ENCODE results near the gene LCN12.
"Not testable (repeated sequence)": the region's sequence is repeated elsewhere in the genome, so short reads cannot be mapped to it uniquely, and the experiment has no call there.

The LCN12 gene

DNA sequence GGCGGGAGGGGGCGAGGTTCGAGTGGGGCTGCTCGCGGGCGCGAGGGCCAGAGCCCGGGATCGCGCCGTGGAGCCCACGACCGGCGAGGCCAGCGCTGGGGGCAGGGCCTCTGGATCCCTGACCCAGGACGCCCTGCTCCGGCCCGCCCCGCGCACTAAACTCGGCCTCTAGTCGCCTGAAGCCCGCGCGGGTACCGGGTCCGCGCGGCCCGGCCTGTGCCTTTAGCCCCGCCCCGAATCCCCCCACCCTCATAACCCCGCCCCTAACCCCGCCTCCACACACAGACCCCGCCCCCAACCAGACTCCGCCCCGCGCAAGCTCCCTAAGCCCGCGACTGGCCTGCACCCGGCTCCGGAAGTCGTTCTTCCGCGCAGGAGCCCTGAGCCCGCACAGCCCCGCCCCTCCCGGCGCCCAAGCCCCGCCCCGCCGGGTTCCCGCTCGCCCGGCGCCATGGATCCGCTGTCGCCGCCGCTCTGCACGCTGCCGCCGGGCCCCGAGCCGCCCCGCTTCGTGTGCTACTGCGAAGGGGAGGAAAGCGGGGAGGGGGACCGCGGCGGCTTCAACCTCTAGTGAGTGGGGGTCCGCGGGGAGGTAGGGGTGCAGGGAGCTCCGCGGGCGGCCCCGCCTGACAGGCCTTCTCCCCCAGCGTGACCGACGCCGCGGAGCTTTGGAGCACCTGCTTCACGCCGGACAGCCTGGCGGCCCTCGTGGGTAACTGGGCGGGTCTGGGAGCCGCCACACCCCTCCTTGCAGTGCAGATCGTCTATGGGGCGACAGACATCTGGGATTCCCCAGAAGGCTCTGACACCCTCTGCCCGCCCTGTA is 40.1 kb downstream of the LCN12 start, which contains the start of gene PAXX:
TSS of gene PAXX (plus strand) at position 430 of the 826 bp plus-strand sequence. CDS start at position 452, 22 bp downstream.
- peak; percentile 90 for DNase-seq

DNA sequence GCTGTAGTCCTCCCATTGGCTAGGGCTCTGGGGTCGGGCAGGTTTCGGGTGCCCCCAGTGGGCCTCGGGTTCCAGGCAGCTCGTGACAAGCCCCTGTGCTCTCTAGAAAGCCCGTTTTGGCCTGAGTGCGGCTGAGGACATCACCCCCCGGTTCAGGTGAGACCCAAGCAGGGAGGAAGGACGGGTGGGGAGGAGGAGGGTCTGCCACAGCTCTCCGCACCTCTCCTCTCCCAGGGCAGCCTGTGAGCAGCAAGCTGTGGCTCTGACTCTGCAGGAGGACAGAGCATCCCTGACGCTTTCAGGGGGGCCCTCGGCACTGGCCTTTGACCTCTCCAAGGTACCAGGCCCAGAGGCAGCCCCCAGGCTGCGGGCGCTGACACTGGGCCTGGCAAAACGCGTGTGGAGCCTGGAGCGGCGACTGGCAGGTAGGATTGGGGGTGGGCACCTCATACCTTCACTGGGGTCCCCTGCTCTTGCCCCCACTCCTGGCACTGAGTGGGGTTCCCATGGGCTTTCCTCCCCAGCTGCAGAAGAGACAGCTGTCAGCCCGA is 40.8 kb downstream of the LCN12 start:
- DNase-seq, result no peak

DNA sequence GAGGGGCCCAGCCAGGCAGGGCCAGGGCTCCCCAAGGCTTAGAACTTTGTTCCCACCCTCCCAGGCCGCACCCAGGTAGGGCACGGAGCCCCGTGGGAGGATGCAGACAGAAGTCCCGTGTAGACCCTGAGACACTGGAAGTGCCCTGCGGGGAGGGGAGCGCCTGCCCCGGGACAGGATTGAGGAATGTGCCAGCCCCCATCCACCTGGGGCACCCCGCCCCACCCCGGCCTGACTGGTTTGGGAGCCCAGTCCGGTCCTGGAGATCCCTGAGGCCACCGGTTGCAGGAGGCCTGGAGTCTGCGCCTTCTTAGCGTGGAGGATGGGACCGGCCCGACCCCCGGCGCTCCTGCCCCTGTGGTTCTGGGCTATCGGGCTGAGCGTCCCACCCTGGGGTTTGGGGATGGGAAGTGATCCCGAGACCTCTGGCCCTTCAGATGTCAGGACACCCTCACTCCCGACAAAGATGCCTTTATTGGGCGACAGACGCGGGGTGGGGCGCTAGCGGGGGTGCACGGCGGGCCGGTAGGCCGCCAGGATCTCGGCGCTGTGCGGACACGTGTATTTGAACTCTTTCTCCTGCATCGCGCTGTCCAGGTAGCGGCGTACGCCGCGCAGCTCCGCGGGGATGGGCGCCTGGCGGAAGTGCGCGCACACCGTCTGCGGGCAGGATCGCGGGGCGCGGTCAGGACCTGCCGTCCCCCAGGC is 42.3 kb downstream of the LCN12 start:
- no peak for DNase-seq

DNA sequence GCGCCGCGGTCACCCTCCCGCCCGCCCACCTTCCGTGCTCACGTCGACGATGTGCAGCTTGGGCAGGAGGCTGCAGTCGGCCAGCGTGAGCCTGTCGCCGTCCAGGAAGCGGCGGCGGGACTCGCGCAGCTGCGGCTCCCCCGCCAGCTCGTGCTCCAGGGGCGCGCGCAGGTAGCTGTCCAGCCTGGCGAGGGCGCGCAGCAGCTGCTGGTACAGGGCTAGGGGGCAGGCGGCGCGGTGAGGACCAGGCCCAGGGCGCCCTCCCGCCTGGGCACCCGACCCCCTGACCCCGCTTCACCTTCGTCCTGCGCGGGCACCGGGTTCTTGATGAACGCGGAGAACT is 42.8 kb downstream of the LCN12 start:
- no peak for DNase-seq

DNA sequence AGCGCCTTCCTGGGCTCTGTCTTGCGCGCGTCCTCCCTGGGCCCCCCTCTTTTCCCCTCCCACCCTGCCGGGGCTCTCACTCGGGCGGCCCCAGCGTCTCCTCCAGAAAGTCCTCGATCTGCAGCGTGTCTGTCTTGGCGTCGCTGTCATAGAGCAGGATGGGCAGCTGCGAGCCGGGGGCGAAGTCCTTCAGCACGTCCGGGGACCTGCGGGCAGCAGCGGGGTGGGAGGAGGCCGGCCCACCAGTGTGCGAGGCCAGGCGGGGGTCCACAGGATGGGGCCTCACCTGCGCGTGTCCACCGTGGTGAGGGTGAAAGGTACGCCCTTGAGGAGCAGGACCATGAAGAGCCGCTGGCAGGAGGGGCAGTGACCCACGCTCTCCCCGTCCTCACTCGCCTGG is 43.3 kb downstream of the LCN12 start:
- DNase-seq, result no peak

DNA sequence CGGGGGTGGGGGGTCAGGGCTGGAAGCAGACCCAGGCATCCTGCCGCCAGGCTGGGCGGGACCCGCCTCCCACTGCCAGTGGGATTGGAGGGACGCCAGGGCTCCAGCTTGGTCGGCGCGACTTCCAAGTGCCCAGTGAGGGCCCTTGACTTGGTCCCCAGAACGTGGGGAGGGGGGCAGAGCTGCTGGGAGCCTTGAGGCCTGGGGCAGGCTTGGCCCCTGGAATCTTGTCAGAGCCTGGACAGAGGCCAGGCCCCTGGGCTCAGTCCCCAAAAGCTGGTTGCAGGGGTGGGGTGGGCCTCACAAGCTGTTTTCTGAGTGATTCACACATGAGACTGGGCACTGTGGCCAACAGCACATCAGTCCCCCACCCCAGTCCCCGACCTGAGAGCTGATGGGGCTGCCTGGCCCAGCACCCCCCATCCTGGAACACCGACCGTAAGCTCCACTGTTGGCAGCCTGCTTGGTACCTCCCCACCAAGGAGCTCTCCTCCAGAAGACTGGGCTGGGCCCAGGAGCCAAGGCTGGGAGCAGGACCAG is 43.8 kb downstream of the LCN12 start:
- no peak for DNase-seq

DNA sequence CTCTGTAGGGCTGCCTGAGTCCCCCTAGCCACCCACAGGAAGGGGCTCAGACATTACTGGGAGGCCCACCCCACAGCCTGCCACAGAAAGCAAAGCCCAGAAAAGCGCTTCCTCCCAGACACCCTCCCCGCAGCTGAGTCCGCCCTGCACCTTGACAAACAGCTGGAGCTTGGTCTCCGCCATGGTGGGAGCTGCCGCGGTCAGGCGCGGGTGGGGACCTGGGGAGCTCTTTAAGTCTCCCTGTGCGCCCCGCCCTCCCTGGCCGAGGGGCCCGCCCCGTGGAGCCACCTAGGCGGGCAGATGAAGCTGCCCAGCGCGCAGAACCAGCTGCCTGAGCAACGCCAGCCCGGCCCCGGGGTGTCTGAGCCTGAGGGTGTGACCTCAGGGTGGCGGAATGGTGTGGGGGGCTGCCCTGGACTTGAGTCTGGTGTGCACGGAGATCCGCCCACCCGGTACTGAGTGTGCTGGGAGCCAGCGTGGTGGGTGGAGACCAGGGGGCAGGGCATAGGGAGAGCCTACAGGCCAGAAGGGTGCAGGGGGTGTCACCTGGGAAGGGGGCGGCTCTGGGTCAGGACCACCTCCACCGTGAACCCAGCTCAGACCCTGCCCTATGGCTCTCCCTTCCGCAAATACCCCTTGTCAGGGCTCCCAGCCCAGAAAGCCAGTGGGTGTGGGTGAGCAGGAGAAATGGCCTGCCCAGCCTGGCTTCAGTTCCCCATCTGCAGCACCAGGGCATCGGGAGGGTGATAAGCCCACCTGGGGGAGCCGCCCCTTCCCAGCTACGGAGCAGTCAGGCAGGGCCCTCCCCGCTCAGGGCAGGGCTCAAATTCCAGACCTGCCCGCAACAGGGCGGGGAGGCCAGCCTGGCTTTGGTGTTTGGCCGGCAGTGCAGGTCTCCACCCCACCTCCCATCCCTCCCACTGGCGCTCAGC is 44.6 kb downstream of the LCN12 start, which contains the start of gene CLIC3:
TSS of gene CLIC3 (minus strand) at position 208 of the 932 bp plus-strand sequence. CDS start at position 183, 25 bp downstream.
- no peak for DNase-seq

DNA sequence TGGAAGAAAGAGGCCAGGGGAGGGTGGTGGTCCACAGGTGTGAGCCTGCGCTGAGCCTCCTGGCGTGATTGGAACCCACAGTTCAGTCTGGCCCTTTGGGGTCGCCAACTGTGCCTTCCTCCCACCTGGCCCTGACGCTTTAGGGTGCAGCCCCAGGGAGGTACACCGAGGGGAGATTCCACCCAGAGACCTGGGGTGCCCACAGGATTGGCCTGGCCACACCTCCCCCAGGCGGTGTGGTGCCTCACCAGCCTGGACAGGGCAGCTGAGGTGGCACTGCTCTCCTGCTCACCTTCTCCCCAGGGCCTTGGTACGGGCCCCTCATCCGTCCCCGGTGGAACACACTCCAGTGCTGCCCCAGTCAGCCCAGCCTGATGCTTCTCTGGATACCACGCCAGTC is 45.3 kb downstream of the LCN12 start:
- DNase-seq, result no peak

DNA sequence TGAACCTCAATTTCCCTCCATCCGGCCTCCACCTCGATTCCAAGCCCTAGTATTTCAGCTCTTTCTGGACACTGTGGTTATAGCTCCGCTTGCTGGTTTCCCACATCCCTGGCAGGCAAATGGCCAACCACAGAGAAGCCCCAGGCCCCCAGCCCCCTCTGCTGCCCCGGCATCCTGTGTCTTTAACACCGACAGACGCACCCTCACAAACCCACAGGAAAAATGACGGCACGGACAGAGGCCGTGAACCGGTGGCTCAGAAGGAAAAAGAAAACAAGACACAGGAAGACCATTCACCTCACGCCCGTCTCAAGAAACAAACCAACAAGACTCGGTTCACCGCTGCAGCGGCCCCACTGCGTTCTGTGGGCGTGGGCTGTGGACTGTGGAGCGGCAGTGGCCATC is 45.8 kb downstream of the LCN12 start:
- DNase-seq, result no peak

DNA sequence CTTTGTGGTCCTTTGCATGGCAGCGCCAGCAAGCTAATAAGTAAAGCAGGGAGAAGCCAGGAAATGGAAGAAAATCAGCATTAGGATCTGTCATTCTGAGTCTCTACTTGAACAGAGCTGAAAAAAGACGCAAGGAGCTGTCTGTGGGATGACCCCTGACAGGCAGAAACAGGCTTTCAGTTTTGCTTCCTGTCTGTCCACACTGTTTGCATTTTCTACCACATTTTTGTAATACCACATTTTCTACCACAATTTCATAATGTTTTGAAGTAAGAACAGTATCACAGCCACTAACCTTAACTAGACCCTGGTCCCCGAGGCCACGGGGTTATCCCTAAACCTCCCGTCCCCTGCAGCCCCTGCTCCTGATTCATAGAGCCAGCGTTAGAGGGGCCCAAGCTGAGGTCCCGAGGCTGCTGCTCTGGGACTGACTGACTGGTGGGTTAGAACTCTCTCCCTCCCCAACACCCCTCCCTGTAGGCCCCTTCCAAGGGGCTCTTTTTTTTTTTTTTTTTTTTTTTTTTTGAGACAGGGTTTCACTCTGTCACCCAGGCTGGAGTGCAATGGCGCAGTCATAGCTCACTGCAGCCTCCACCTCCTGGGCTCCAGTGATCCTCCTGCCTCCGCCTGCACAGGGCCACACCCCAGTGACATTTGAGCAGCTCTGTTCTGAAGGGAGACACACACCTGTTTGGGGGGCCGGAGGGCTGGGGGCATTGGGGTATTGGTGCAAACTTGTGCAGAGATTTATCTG is 48.3 kb downstream of the LCN12 start:
- DNase-seq, result no peak

DNA sequence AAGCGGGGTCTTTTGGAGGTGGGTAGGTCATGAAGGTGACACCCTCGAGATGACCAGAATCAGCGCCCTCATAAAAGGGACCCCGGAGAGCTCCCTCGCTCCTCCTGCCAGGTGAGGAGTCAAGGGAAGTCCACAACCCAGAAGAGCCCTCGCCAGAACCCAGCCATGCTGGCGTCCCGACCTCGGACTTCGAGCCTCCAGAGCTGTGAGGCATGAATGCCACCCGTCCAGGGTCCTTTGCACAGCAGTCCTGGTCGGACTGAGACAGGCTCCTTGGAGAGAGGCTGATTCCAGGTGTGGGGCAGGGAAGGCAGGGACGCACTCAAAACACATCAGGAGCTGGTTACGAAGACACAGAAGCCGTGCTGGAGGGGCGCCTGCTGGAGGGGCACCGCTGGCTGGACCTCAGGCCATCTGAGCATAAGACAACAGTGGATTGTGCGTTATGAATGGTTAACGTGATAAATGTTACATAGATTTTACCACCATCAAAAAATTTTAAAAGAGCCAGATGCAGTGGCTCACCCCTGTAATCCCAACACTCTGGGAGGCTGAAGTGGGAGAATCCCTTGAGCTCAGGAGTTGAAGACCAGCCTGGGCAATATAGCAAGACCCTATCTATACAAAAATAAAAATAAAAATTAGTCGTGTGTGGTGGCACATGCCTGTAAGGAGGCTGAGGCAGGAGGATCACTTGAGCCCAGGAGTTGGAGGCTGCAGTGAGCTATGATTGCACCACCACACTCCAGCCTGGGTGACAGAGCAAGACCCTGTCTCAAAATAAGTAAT is 50.0 kb downstream of the LCN12 start:
- DNase-seq, result no peak

DNA sequence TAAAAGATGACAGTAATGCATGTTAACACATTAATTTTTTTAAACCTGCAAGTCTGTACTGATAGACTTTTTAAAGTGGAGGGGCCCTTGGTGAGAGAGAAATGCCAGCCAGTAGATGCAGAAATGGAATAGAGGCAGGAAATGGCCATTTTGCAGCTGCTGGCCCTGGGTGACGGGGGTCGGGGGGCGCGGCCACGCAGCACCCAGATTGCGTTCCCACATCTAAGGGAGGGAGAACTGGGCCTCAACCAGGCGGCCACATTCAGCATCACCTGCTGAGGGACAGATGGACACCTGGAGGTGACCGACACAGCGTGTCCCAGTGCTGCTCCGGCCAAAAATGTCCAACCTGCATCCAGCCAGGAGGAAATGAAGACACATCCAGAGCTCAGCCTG is 50.6 kb downstream of the LCN12 start:
- DNase-seq, result no peak

DNA sequence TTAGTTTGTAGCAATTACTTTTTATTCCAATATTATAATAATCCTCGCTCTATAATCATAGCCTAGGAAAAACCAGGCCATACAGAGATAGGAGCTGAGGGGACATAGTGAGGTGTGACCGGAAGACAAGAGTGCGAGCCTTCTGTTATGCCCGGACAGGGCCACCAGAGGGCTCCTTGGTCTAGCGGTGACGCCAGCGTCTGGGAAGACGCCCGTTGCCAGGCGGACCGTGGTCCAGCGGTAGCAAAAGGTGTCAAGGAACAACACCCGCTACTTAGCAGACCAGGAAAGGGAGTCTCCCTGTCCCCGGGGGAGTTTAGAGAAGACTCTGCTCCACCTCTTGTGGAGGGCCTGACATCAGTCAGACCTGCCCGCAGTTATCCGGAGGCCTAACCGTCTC is 52.2 kb downstream of the LCN12 start:
- DNase-seq, result not testable (repeated sequence)

Data from midbrain (tissue), 1 donor.